Neuronal stem cell (in vitro differentiated cells): ENCODE measurements around the gene GJB6.

Source experiments
- DNase-seq: peaks from one replicate; pipeline ENCODE4 v3.0.0-alpha.2; 2013; ENCODE audit warnings: low spot score
- H2AFZ ChIP-seq: one replicate; pipeline ENCODE4 v1.6.1; 2013; ENCODE audit warnings: mild to moderate bottlenecking, low read length, inconsistent platforms
- H2AK5ac ChIP-seq: 2 replicates; pipeline ENCODE4 v1.6.1; 2013; ENCODE audit warnings: low read depth, mild to moderate bottlenecking, inconsistent platforms, low read length, moderate library complexity, mixed read lengths
- H2BK120ac ChIP-seq: 2 replicates; pipeline ENCODE4 v1.6.1; 2013; ENCODE audit warnings: low read depth, mild to moderate bottlenecking, inconsistent platforms, low read length, moderate library complexity, mixed read lengths
- H2BK12ac ChIP-seq: one replicate; pipeline ENCODE4 v1.6.1; 2013; ENCODE audit warnings: low read length, inconsistent platforms
- H2BK15ac ChIP-seq: 2 replicates; pipeline ENCODE4 v1.6.1; 2013; ENCODE audit warnings: mild to moderate bottlenecking, low read length, inconsistent platforms, mixed read lengths
- H2BK5ac ChIP-seq: one replicate; pipeline ENCODE4 v1.6.1; 2013; ENCODE audit warnings: inconsistent platforms, mild to moderate bottlenecking, low read length, moderate library complexity
- H3K14ac ChIP-seq: one replicate; pipeline ENCODE4 v1.6.1; 2013; ENCODE audit warnings: low read length, inconsistent platforms
- H3K18ac ChIP-seq: 2 replicates; pipeline ENCODE4 v1.6.1; 2013; ENCODE audit warnings: low read length, inconsistent platforms
- H3K23ac ChIP-seq: 2 replicates; pipeline ENCODE4 v1.6.1; 2013; ENCODE audit warnings: low read depth, mild to moderate bottlenecking, mixed read lengths, low read length, inconsistent platforms; ENCODE audit not compliant: poor library complexity
- H3K27ac ChIP-seq: replicated peaks from 3 replicates; pipeline ENCODE4 v1.5.1; 2013; ENCODE audit warnings: low read length, inconsistent platforms
- H3K27me3 ChIP-seq, 3 experiments: 2 replicates each; pipeline ENCODE4 v1.6.1; 2013; ENCODE audit warnings: low read length in 3 of 3, mild to moderate bottlenecking in 2 of 3, inconsistent platforms in 1 of 3, low read depth in 1 of 3, mixed read lengths in 1 of 3, moderate library complexity in 1 of 3; ENCODE audit not compliant: control insufficient read depth in 3 of 3, insufficient read depth in 3 of 3
- H3K36me3 ChIP-seq, 2 donors: replicated peaks in 1 of 2; 2 replicates each; pipeline ENCODE4 v1.6.1; 2013; ENCODE audit warnings: low read length in 2 of 2; ENCODE audit not compliant: control insufficient read depth in 2 of 2, insufficient read depth in 2 of 2
- H3K4ac ChIP-seq: 2 replicates; pipeline ENCODE4 v1.6.1; 2013; ENCODE audit warnings: inconsistent platforms, mild to moderate bottlenecking, low read length, moderate library complexity
- H3K4me1 ChIP-seq, 2 donors: 1 replicate in 1 of 2; 2 replicates in 1 of 2; pipeline ENCODE4 v1.6.1; 2013; ENCODE audit warnings: low read length in 2 of 2, low read depth in 1 of 2; ENCODE audit not compliant: control insufficient read depth in 2 of 2, insufficient read depth in 1 of 2
- H3K4me2 ChIP-seq: one replicate; pipeline ENCODE4 v1.6.1; 2013; ENCODE audit warnings: mild to moderate bottlenecking, low read length, inconsistent platforms; ENCODE audit not compliant: insufficient read depth, poor library complexity, severe bottlenecking
- H3K4me3 ChIP-seq, 2 donors: 2 replicates each; pipeline ENCODE4 v1.5.1; 2013; ENCODE audit warnings: low read length in 2 of 2, mild to moderate bottlenecking in 2 of 2, inconsistent platforms in 1 of 2, moderate library complexity in 1 of 2
- H3K79me1 ChIP-seq: one replicate; pipeline ENCODE4 v1.6.1; 2013; ENCODE audit warnings: low read depth, mild to moderate bottlenecking, inconsistent platforms, low read length, moderate library complexity
- H3K9ac ChIP-seq: one replicate; pipeline ENCODE4 v1.6.1; 2013; ENCODE audit warnings: mild to moderate bottlenecking, low read depth, low read length, inconsistent platforms; ENCODE audit not compliant: poor library complexity
- H3K9me3 ChIP-seq, 2 donors: replicated peaks in 1 of 2; 2 replicates each; pipeline versions ENCODE3 to v1.6.1; 2013; ENCODE audit warnings: low read length in 2 of 2, mild to moderate bottlenecking in 2 of 2, inconsistent platforms in 1 of 2, low read depth in 1 of 2, mixed read lengths in 1 of 2, moderate library complexity in 1 of 2; ENCODE audit not compliant: control insufficient read depth in 2 of 2, insufficient read depth in 1 of 2
- H4K8ac ChIP-seq: one replicate; pipeline ENCODE4 v1.6.1; 2013; ENCODE audit warnings: low read depth, mild to moderate bottlenecking, inconsistent platforms, low read length, moderate library complexity
- H4K91ac ChIP-seq: one replicate; pipeline ENCODE4 v1.6.1; 2013; ENCODE audit warnings: low read length, low read depth, mild to moderate bottlenecking, inconsistent platforms; ENCODE audit not compliant: poor library complexity
- WGBS, 2 donors: extraction: QIAGEN DNeasy Blood & Tissue Kit; methylation state at CpG; one replicate each; pipeline ENCODE4 v1.1.7; 2013; ENCODE audit warnings: missing lambda C conversion rate in 2 of 2, mixed read lengths in 1 of 2; ENCODE audit not compliant: insufficient read length in 2 of 2, insufficient replicate concordance in 1 of 2; ENCODE audit errors: extremely low coverage in 2 of 2; 5-methylcytosine and 5-hydroxymethylcytosine counted together

The GJB6 gene

DNA sequence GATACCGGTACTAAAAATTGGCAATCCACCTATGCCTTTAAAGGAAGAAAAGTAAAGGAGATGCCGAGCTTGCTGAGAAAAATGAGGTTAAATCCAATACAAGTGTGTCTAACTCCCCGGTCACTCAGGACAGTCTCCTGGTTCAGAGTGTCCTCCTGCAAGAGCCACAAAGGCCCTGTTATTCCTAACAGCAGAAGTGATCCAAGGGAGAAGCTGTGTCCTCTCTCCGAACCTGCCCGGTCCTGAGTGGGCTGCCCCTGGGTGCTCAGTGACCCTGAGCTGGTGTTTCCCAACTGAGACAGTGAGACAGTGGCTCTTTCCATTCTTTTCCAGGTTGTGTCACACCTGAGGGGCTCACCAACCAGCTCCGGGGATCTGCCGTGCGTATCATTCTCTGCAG lies 4.8 kb downstream of the GJB6 start:
- Histone ChIP-seq H3K27me3 (peaks cover 9 to 55% (median 23%) of the 10 kb centered on the region in 3 experiments), H3K4me1 (peaks cover 0 to 6% of the 10 kb centered on the region in 2 donors)
- WGBS, 2 donors, result no CpG with 5 or more reads among the region's 8 CpGs

GRCh38 chr13:20222553-20222952 lies 9.6 kb downstream of the GJB6 start:
- no peaks in the 10 kb centered on the region for H3K36me3 ChIP-seq

More for the DNA sequence above, 4.8 kb downstream of the GJB6 start:
- Histone ChIP-seq H3K18ac (no peak overlapping the region), H3K4me3 (no peak overlapping the region), H2BK15ac (no peak overlapping the region), H3K79me1 (no peaks in the 10 kb centered on the region), H4K8ac (no peak overlapping the region), H3K36me3 (no peaks in the 10 kb centered on the region), H3K9ac (no peak overlapping the region), H4K91ac (no peak overlapping the region), H2BK12ac (no peak overlapping the region), H2AK5ac (no peak overlapping the region), H3K4ac (no peak overlapping the region), H2BK120ac (no peak overlapping the region), H3K4me2 (no peak overlapping the region), H3K23ac (no peak overlapping the region), H3K27ac (no peak overlapping the region), H2AFZ (no peak overlapping the region), H3K9me3 (no peaks in the 10 kb centered on the region), H3K14ac (no peak overlapping the region), H2BK5ac (no peak overlapping the region)
- DNase-seq, result no peak

DNA sequence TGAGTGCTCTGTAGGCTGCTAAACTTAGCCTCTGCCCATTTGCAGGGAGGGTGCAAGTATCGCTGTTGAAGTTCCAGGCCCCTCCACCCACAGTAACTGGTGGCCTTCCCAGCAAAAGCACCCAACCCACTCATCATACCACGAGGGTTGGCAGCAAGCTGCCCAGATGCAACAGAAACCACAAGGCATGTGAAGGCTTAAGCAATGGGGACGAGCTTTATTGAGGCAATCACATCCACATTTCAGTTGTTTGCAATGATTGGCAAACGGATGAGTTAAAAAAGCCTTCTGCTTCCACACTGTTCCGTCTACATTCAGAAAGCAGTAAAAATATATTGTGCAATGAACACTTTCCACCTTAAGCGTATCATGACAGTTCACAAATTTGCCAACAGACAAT lies 10.3 kb downstream of the GJB6 start:
- Histone ChIP-seq H2AK5ac (no peak overlapping the region), H3K27me3 (peaks cover 0 to 23% (median 0%) of the 10 kb centered on the region in 3 experiments), H2BK12ac (no peak overlapping the region), H3K9ac (no peak overlapping the region), H3K4ac (no peak overlapping the region), H2BK15ac (no peak overlapping the region), H3K4me1 (no peaks in the 10 kb centered on the region), H2AFZ (no peak overlapping the region), H2BK120ac (no peak overlapping the region), H3K9me3 (no peaks in the 10 kb centered on the region), H4K8ac (no peak overlapping the region), H4K91ac (no peak overlapping the region), H3K27ac (no peak overlapping the region), H3K36me3 (no peaks in the 10 kb centered on the region), H3K4me3 (no peak overlapping the region), H3K14ac (no peak overlapping the region), H3K18ac (no peak overlapping the region), H3K4me2 (no peak overlapping the region), H3K23ac (no peak overlapping the region), H3K79me1 (no peaks in the 10 kb centered on the region), H2BK5ac (no peak overlapping the region)
- DNase-seq, result no peak
- no CpG with 5 or more reads among the region's 6 CpGs for WGBS, 2 donors

More at GRCh38 chr13:20222553-20222952, 9.6 kb downstream of the GJB6 start:
- Histone ChIP-seq H4K8ac (no peak overlapping the region), H2BK12ac (no peak overlapping the region), H3K23ac (no peak overlapping the region), H2AFZ (no peak overlapping the region), H4K91ac (no peak overlapping the region), H2AK5ac (no peak overlapping the region), H3K9me3 (no peaks in the 10 kb centered on the region), H3K4me3 (no peak overlapping the region), H3K4me2 (no peak overlapping the region), H3K4me1 (no peaks in the 10 kb centered on the region), H2BK5ac (no peak overlapping the region), H3K4ac (no peak overlapping the region), H3K9ac (no peak overlapping the region), H3K27ac (no peak overlapping the region), H2BK120ac (no peak overlapping the region), H3K18ac (no peak overlapping the region), H3K14ac (no peak overlapping the region), H3K79me1 (no peaks in the 10 kb centered on the region), H3K27me3 (peaks cover 0 to 27% (median 0%) of the 10 kb centered on the region in 3 experiments), H2BK15ac (no peak overlapping the region)
- DNase-seq, result no peak
- WGBS, 2 donors, result no CpG with 5 or more reads among the region's 5 CpGs

GRCh38 chr13:20219577-20219976 lies 12.5 kb downstream of the GJB6 start:
- Histone ChIP-seq H3K14ac (no peak overlapping the region), H3K27me3 (peaks cover 0 to 5% (median 0%) of the 10 kb centered on the region in 3 experiments), H3K36me3 (no peaks in the 10 kb centered on the region), H3K79me1 (no peaks in the 10 kb centered on the region), H2BK5ac (no peak overlapping the region), H4K8ac (no peak overlapping the region), H2BK15ac (no peak overlapping the region), H3K4me1 (no peaks in the 10 kb centered on the region), H2BK12ac (no peak overlapping the region), H3K9me3 (no peaks in the 10 kb centered on the region), H3K4ac (no peak overlapping the region), H2AFZ (no peak overlapping the region), H3K4me2 (no peak overlapping the region), H3K9ac (no peak overlapping the region), H2BK120ac (no peak overlapping the region), H3K23ac (no peak overlapping the region), H3K27ac (no peak overlapping the region), H2AK5ac (no peak overlapping the region), H4K91ac (no peak overlapping the region), H3K4me3 (no peak overlapping the region), H3K18ac (no peak overlapping the region)
- no peak for DNase-seq
